Testis (tissue), 3 donors: ENCODE results near the gene OR52A5. TPM values are rescaled to one million over a fixed set of nuclear protein-coding genes. Genes with fewer than 3 reads are reported as not detected.

Experiments used
- DNase-seq: peaks from one replicate; pipeline ENCODE4 v3.0.0-alpha.2; 2019
- H3K27ac ChIP-seq, 2 donors: fragments of 200-600 bp; sonication (generic); one replicate each; pipeline ENCODE4 v1.5.1; 2019
- H3K27me3 ChIP-seq: fragments of 200-600 bp; sonication (generic); one replicate; pipeline ENCODE4 v1.5.1; 2019
- H3K36me3 ChIP-seq: fragments of 200-600 bp; sonication (generic); one replicate; pipeline ENCODE4 v1.5.1; 2017; ENCODE audit warnings: low read depth; ENCODE audit errors: missing control alignments
- H3K4me1 ChIP-seq: fragments of 200-600 bp; sonication (generic); one replicate; pipeline ENCODE4 v1.5.1; 2019
- H3K4me3 ChIP-seq, 2 donors: fragments of 200-600 bp; sonication (generic); one replicate each; pipeline ENCODE4 v1.5.1; 2017 to 2019
- H3K9me3 ChIP-seq: fragments of 200-600 bp; sonication (generic); one replicate; pipeline ENCODE4 v1.5.1; 2017
- CTCF ChIP-seq, 3 experiments: fragments of 450-650 bp in 2 of 3; fragments of 200-600 bp in 1 of 3; sonication (generic) in 1 of 3; IDR thresholded peaks; one replicate each; pipeline ENCODE4 v1.5.1; 2016 to 2019; ENCODE audit warnings: antibody characterized with exemption in 3 of 3, mild to moderate bottlenecking in 2 of 3, moderate library complexity in 1 of 3
- POLR2A ChIP-seq: fragments of 450-650 bp; IDR thresholded peaks from one replicate; pipeline ENCODE4 v1.6.1; 2017; ENCODE audit warnings: antibody characterized with exemption, mild to moderate bottlenecking, moderate library complexity
- WGBS, 2 donors: methylation state at CpG; one replicate each; pipeline ENCODE4 v1.1.5; 2018; 5-methylcytosine and 5-hydroxymethylcytosine counted together
- intact Hi-C: fragments of 100-400 bp; cut with DNase I; formaldehyde crosslinking; loops from one replicate; pipeline ENCODE4 v1.15.1; 2023; ENCODE audit warnings: low total_unique reads
- polyA plus RNA-seq: library from polyadenylated mRNA; stranded (reverse); fragments of 350-450 nt; fragmentation: Illumina TruSeq; extraction: RNeasy Lipid Tissue Mini Kit (QIAGEN cat#74804); gene quantifications from one replicate; pipeline ENCODE4 v1.2.3, GENCODE V29; 2014; ENCODE audit warnings: low read depth, low replicate concordance; ENCODE audit not compliant: insufficient read depth
- total RNA-seq, 2 donors: library from RNA; depleted of rRNA; stranded (reverse); fragments of >200 nt; gene quantifications; one replicate each; pipeline ENCODE4 v1.2.3, GENCODE V29; 2016

The OR52A5 gene
- total and polyA plus RNA-seq, 3 donors from 2014 or later: 0.37 to 0.55 TPM; not detected in 1

GRCh38 chr11:5092821-5093585, 45.2 kb downstream of the OR52A5 start:
- Histone ChIP-seq H3K4me3 (no peak overlapping the region), H3K4me1 (no peaks in the 10 kb centered on the region), H3K27me3 (no peaks in the 10 kb centered on the region), H3K9me3 (no peaks in the 10 kb centered on the region), H3K27ac (no peak overlapping the region), H3K36me3 (no peaks in the 10 kb centered on the region)
- 86 to 90% methylated on average over 8 of the region's 8 CpGs for WGBS, 2 donors
- DNase-seq: no peak
- TF ChIP-seq CTCF (IDR thresholded peaks at IDR 0.05) (no peak), POLR2A (no peak)
- intact Hi-C loops: no loop called here

DNA sequence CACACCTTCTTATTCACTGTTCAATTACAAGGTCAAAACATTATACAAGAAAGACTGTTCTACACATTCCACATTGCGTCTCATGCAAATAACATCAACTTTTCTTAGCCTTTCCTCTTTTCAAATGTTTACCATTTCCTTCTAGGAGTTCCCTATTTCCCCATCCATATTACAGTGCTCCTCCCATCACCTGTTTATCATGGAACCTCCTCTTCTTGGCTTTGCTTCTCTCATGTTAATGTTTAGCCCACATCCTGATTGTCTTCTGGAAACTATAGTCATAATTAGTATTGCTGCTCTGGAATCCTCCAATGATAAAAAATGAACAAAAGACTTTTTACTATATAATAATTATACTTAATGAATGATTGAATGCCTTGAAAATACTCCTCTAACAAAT, 47.5 kb downstream of the OR52A5 start:
- no peak overlapping the region for H3K27ac ChIP-seq
- H3K9me3 ChIP-seq: no peaks in the 10 kb centered on the region
- TF ChIP-seq CTCF (IDR thresholded peaks at IDR 0.05): no peak
- no peaks in the 10 kb centered on the region for H3K27me3 ChIP-seq
- 97% methylated on average over 1 of the region's 1 CpG for WGBS, 2 donors
- no peak for DNase-seq
- intact Hi-C loops: no loop called here
- no peaks in the 10 kb centered on the region for H3K36me3 ChIP-seq
- no peaks in the 10 kb centered on the region for H3K4me1 ChIP-seq
- no peak overlapping the region for H3K4me3 ChIP-seq

- Histone ChIP-seq H3K27me3 (no peaks in the 10 kb centered on the region), H3K36me3 (no peaks in the 10 kb centered on the region), H3K27ac (no peak overlapping the region), H3K9me3 (no peaks in the 10 kb centered on the region), H3K4me3 (no peak overlapping the region), H3K4me1 (no peaks in the 10 kb centered on the region)
- DNase-seq: no peak
- TF ChIP-seq CTCF (IDR thresholded peaks at IDR 0.05) (no peak), POLR2A (no peak)
- intact Hi-C loops: no loop called here
Measured at GRCh38 chr11:5088556-5088955, 49.6 kb downstream of the OR52A5 start.

DNA sequence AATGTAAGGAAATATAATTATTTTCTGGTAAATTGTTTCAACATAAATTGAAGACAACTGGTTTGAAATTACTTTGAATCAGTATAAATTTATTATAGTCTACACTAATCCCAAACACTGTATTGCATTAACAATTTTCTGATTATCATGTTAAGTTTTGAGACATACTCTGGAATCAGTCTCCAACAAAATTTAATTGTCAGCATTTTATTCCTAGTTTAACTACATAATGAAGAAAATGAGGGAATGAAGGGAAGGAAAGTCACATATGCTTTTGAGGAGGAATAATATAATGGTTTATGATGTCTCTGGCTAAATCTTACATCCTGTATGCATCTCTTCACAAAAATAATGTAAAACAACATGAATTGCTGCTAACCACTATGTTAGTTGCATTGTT, 54.6 kb downstream of the OR52A5 start:
- TF ChIP-seq POLR2A: no peak
- no peak for TF ChIP-seq CTCF (IDR thresholded peaks at IDR 0.05)
- H3K27me3 ChIP-seq: no peaks in the 10 kb centered on the region
- intact Hi-C loops: no loop called here
- no peaks in the 10 kb centered on the region for H3K9me3 ChIP-seq
- H3K27ac ChIP-seq: no peak overlapping the region
- DNase-seq: no peak
- no peak overlapping the region for H3K4me3 ChIP-seq
- H3K4me1 ChIP-seq: no peaks in the 10 kb centered on the region
- H3K36me3 ChIP-seq: no peaks in the 10 kb centered on the region

GRCh38 chr11:5081405-5081804, 56.8 kb downstream of the OR52A5 start:
- intact Hi-C loops: no loop called here
- no peak for DNase-seq
- no peaks in the 10 kb centered on the region for H3K4me1 ChIP-seq
- no peak overlapping the region for H3K4me3 ChIP-seq
- no peaks in the 10 kb centered on the region for H3K27me3 ChIP-seq
- TF ChIP-seq POLR2A (no peak), CTCF (IDR thresholded peaks at IDR 0.05) (no peak)
- 87 to 88% methylated on average over 2 of the region's 2 CpGs for WGBS, 2 donors
- no peaks in the 10 kb centered on the region for H3K36me3 ChIP-seq
- H3K9me3 ChIP-seq: no peaks in the 10 kb centered on the region
- H3K27ac ChIP-seq: no peak overlapping the region
